ENCODE results near the gene SPIRE1.

Gene SPIRE1

DNA sequence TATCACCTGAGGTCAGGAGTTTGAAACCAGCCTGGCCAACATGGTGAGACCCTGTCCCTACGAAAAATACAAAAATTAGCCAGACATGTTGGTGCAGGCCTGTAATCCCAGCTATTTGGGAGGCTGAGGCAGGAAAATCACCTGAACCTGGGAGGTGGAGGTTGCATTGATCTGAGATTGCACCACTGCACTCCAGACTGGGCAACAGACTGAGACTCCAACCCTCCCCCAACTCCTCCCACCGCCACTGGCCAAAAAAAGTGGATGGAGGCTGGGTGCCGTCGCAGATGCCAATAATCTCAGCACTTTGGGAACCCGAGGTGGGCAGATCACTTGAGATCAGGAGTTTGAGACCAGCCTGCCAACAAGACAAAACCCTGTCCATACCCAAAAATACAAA is 10.1 kb upstream of the SPIRE1 start:
- no peak for ATAC-seq
- TF ChIP-seq, protein P1, sequence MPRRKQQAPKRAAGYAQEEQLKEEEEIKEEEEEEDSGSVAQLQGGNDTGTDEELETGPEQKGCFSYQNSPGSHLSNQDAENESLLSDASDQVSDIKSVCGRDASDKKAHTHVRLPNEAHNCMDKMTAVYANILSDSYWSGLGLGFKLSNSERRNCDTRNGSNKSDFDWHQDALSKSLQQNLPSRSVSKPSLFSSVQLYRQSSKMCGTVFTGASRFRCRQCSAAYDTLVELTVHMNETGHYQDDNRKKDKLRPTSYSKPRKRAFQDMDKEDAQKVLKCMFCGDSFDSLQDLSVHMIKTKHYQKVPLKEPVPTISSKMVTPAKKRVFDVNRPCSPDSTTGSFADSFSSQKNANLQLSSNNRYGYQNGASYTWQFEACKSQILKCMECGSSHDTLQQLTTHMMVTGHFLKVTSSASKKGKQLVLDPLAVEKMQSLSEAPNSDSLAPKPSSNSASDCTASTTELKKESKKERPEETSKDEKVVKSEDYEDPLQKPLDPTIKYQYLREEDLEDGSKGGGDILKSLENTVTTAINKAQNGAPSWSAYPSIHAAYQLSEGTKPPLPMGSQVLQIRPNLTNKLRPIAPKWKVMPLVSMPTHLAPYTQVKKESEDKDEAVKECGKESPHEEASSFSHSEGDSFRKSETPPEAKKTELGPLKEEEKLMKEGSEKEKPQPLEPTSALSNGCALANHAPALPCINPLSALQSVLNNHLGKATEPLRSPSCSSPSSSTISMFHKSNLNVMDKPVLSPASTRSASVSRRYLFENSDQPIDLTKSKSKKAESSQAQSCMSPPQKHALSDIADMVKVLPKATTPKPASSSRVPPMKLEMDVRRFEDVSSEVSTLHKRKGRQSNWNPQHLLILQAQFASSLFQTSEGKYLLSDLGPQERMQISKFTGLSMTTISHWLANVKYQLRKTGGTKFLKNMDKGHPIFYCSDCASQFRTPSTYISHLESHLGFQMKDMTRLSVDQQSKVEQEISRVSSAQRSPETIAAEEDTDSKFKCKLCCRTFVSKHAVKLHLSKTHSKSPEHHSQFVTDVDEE (CRISPR knock-in tag; IDR thresholded peaks at IDR 0.05): no peak
- TF ChIP-seq ISL1 (CRISPR knock-in tag; IDR thresholded peaks at IDR 0.05) (no peak), PPARA (CRISPR knock-in tag; IDR thresholded peaks at IDR 0.05; ENCODE audit: borderline replicate concordance) (no peak), ESRRG (CRISPR knock-in tag; IDR thresholded peaks at IDR 0.05) (no peak), GLIS3 (CRISPR knock-in tag; IDR thresholded peaks at IDR 0.05) (no peak), ZC3H10 (CRISPR knock-in tag; IDR thresholded peaks at IDR 0.05) (no peak), POU6F1 (CRISPR knock-in tag; IDR thresholded peaks at IDR 0.05; ENCODE audit: borderline replicate concordance, low read depth) (no peak), ZNF8 (CRISPR knock-in tag; IDR thresholded peaks at IDR 0.05) (no peak), RARB (CRISPR knock-in tag; IDR thresholded peaks at IDR 0.05) (no peak), TOX (CRISPR knock-in tag; IDR thresholded peaks at IDR 0.05; ENCODE audit: borderline replicate concordance) (no peak), ZNF70 (CRISPR knock-in tag; IDR thresholded peaks at IDR 0.05) (no peak), BACH2 (CRISPR knock-in tag; IDR thresholded peaks at IDR 0.05; ENCODE audit: borderline replicate concordance) (no peak), ZFP3 (CRISPR knock-in tag; IDR thresholded peaks at IDR 0.05) (no peak)
- TF ChIP-seq, protein P2, sequence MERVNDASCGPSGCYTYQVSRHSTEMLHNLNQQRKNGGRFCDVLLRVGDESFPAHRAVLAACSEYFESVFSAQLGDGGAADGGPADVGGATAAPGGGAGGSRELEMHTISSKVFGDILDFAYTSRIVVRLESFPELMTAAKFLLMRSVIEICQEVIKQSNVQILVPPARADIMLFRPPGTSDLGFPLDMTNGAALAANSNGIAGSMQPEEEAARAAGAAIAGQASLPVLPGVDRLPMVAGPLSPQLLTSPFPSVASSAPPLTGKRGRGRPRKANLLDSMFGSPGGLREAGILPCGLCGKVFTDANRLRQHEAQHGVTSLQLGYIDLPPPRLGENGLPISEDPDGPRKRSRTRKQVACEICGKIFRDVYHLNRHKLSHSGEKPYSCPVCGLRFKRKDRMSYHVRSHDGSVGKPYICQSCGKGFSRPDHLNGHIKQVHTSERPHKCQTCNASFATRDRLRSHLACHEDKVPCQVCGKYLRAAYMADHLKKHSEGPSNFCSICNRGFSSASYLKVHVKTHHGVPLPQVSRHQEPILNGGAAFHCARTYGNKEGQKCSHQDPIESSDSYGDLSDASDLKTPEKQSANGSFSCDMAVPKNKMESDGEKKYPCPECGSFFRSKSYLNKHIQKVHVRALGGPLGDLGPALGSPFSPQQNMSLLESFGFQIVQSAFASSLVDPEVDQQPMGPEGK (CRISPR knock-in tag; IDR thresholded peaks at IDR 0.05; ENCODE audit: borderline replicate concordance): no peak

- TF ChIP-seq, protein P1 (CRISPR knock-in tag; IDR thresholded peaks at IDR 0.05): no peak
- TF ChIP-seq SNAI2 (CRISPR knock-in tag; IDR thresholded peaks at IDR 0.05) (no peak), RARB (CRISPR knock-in tag; IDR thresholded peaks at IDR 0.05) (no peak), ZC3H10 (CRISPR knock-in tag; IDR thresholded peaks at IDR 0.05) (no peak), ZFP3 (CRISPR knock-in tag; IDR thresholded peaks at IDR 0.05) (no peak), CREB5 (CRISPR knock-in tag; IDR thresholded peaks at IDR 0.05; ENCODE audit: low read depth) (no peak), POU6F1 (CRISPR knock-in tag; IDR thresholded peaks at IDR 0.05; ENCODE audit: borderline replicate concordance, low read depth) (no peak), BACH2 (CRISPR knock-in tag; IDR thresholded peaks at IDR 0.05; ENCODE audit: borderline replicate concordance) (no peak), ESRRG (CRISPR knock-in tag; IDR thresholded peaks at IDR 0.05) (no peak), ISL1 (CRISPR knock-in tag; IDR thresholded peaks at IDR 0.05) (no peak), ARNTL (CRISPR knock-in tag; IDR thresholded peaks at IDR 0.05; ENCODE audit: borderline replicate concordance, low read depth) (no peak), CSRNP3 (CRISPR knock-in tag; IDR thresholded peaks at IDR 0.05) (no peak), OSR1 (CRISPR knock-in tag; IDR thresholded peaks at IDR 0.05) (no peak), CSDC2 (CRISPR knock-in tag; IDR thresholded peaks at IDR 0.05) (no peak)
- TF ChIP-seq, protein P2 (CRISPR knock-in tag; IDR thresholded peaks at IDR 0.05; ENCODE audit: borderline replicate concordance): no peak
- ATAC-seq: peak; percentile 25
These were observed 2.1 kb upstream of the SPIRE1 start for GRCh38 chr18:12659904-12660605.
